Immature natural killer cell (primary cell): ENCODE data around the gene IFT57. TPM values are rescaled to one million over a fixed set of nuclear protein-coding genes. Genes with fewer than 3 reads are reported as not detected.
A peak's percentile ranks its signal among the peaks of the same experiment; 100 is the strongest.
"Not testable (repeated sequence)": the region's sequence is repeated elsewhere in the genome, so short reads cannot be mapped to it uniquely, and the experiment has no call there.

Experiments used
- DNase-seq, 3 donors: peaks; one replicate each; pipeline ENCODE4 v3.0.0; 2022; ENCODE audit warnings: mixed read lengths in 1 of 3
- H3K27ac Mint-ChIP-seq, 6 donors: one replicate each; pipeline ENCODE4 v1.8.0; 2020; ENCODE audit warnings: mixed read lengths in 6 of 6, mild to moderate bottlenecking in 5 of 6, inconsistent platforms in 4 of 6, moderate library complexity in 3 of 6
- H3K27me3 Mint-ChIP-seq, 3 donors: one replicate each; pipeline ENCODE4 v1.8.0; 2020 to 2021; ENCODE audit warnings: low read depth in 3 of 3, mild to moderate bottlenecking in 3 of 3, mixed read lengths in 3 of 3, moderate library complexity in 3 of 3, inconsistent platforms in 1 of 3
- H3K36me3 Mint-ChIP-seq, 3 donors: one replicate each; pipeline ENCODE4 v1.8.0; 2020; ENCODE audit warnings: mixed read lengths in 3 of 3, inconsistent platforms in 2 of 3, mild to moderate bottlenecking in 2 of 3
- H3K4me1 Mint-ChIP-seq, 2 donors: one replicate each; pipeline ENCODE4 v1.8.0; 2020; ENCODE audit warnings: inconsistent platforms in 2 of 2, mild to moderate bottlenecking in 2 of 2, mixed read lengths in 2 of 2, moderate library complexity in 1 of 2
- H3K4me3 Mint-ChIP-seq, 5 donors: one replicate each; pipeline ENCODE4 v1.8.0; 2020; ENCODE audit warnings: mild to moderate bottlenecking in 5 of 5, mixed read lengths in 5 of 5, inconsistent platforms in 3 of 5, moderate library complexity in 3 of 5
- H3K9me3 Mint-ChIP-seq, 6 donors: one replicate each; pipeline ENCODE4 v1.8.0; 2020; ENCODE audit warnings: mild to moderate bottlenecking in 6 of 6, mixed read lengths in 6 of 6, inconsistent platforms in 4 of 6, moderate library complexity in 3 of 6
- polyA plus RNA-seq, 3 donors: library from polyadenylated mRNA; unstranded; fragments of 300-500 nt; fragmentation: Illumina TruSeq; gene quantifications; one replicate each; pipeline ENCODE4 v1.2.3, GENCODE V29; 2021

IFT57 gene
- 10 to 100 TPM; 10.8 to 28.9 (median 22.6) TPM for polyA plus RNA-seq

GRCh38 chr3:108221911-108222852 is at the start of gene IFT57:
Gene IFT57 (minus strand): TSS chr3:108222424. CDS start chr3:108222322, 102 bp downstream.
- H3K4me3 Mint-ChIP-seq, result peak within 1 kb of the TSS; percentile 95 to 99 (median 99)
- no peaks in the 10 kb centered on the region for H3K36me3 Mint-ChIP-seq
- H3K9me3 Mint-ChIP-seq, result no peaks in the 10 kb centered on the region
- peak within 1 kb of the TSS; percentile 98 to 100 (median 99) for H3K27ac Mint-ChIP-seq
- H3K4me1 Mint-ChIP-seq, result peaks cover 43 to 47% of the 10 kb centered on the region in 2 donors
- peak; percentile 97 to 98 (median 98) for DNase-seq
- H3K27me3 Mint-ChIP-seq, result peaks cover 8 to 15% (median 9%) of the 10 kb centered on the region in 3 donors

- Mint-ChIP-seq H3K4me1 (no peaks in the 10 kb centered on the region), H3K9me3 (no peaks in the 10 kb centered on the region), H3K27ac (no peak overlapping the region), H3K36me3 (peaks cover 0 to 6% (median 4%) of the 10 kb centered on the region in 3 donors), H3K27me3 (peaks cover 0 to 1% (median 0%) of the 10 kb centered on the region in 3 donors), H3K4me3 (no peak overlapping the region)
- DNase-seq, result no peak
These were observed 49.4 kb upstream of the IFT57 start for GRCh38 chr3:108271626-108272025.

DNA sequence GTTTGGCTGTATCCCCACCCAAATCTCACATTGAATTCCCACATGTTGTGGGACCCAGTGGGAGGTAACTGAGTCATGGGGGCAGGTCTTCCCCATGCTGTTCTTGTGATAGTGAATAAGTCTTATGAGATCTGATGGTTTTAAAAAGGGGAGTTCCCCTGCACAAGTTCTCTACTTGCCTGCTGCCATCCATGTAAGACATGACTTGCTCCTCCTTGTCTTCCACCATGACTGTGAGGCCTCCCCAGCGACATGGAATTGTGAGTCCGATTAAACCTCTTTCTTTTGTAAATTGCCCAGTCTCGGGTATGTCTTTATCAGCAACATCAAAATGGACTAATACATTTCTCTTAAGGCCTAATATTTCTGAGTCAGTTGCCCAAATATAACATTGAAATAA is 46.0 kb upstream of the IFT57 start:
- not testable (repeated sequence) for H3K9me3 Mint-ChIP-seq, H3K4me1 Mint-ChIP-seq, DNase-seq, H3K4me3 Mint-ChIP-seq, H3K27me3 Mint-ChIP-seq, H3K27ac Mint-ChIP-seq, H3K36me3 Mint-ChIP-seq

DNA sequence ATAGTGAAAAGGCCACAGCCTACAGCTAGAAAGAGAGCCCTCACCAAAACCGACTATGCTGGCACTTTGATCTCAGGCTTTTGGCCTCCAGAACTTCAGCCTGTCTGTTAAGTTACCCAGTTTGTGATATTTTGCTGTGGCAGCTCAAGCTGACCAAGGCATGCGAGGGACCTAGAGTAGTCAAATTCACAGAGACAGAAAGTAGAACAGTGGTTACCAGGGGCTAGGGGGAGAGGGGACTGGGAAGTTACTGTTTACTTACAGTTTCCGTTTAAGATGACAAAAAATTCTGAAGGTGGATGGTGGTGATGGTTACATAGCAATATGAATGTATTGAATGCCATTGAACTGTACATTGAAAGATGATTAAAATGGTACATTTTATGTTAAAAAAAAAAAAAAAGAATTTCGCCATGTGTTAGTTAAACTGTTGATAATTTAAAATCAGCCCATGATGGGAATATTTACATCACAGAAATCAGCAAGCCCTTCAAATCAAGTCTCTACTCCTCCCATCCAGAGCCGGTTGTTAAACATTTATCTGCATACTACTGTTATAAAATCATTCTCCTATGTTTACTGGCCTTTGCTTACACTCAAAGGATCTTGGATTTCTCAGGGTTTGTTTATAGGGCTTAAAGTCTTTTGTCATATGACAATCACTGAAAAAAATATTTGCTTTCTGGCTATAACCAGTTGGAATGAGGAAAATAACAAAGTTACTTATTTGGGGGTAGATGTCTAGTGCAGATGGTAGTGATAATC is 42.5 kb upstream of the IFT57 start:
- DNase-seq, H3K4me3 Mint-ChIP-seq: not testable (repeated sequence)

DNA sequence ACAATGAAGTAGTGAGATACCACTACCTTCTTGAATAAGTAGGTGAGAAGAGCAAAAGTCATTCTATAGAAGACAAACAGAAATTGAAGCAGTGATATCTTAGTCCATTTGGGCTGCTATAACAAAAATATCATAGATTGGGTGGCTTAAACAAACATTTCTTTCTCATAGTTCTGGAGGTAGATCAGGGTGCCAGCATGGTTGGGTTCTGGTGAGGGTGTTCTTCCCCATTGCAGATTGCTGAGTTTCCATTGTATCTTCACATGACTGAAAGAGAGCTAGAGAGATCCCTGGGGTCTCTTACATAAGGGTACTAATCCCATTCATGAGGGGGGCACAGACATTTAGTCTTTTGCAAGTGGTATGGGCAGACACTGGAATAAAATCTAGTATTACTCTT is 32.9 kb upstream of the IFT57 start:
- Mint-ChIP-seq H3K36me3 (no peaks in the 10 kb centered on the region), H3K27me3 (peaks cover 0 to 1% (median 0%) of the 10 kb centered on the region in 3 donors), H3K4me3 (no peak overlapping the region), H3K9me3 (peaks cover 0 to 2% (median 0%) of the 10 kb centered on the region in 6 donors), H3K27ac (no peak overlapping the region), H3K4me1 (no peaks in the 10 kb centered on the region)
- DNase-seq, result no peak

More for the DNA sequence above, 42.5 kb upstream of the IFT57 start:
- H3K9me3 Mint-ChIP-seq, H3K4me1 Mint-ChIP-seq, H3K36me3 Mint-ChIP-seq, H3K27me3 Mint-ChIP-seq: not testable (repeated sequence)
- peak overlapping the region in 2 of 6 donors; percentile 35 to 49 for H3K27ac Mint-ChIP-seq

DNA sequence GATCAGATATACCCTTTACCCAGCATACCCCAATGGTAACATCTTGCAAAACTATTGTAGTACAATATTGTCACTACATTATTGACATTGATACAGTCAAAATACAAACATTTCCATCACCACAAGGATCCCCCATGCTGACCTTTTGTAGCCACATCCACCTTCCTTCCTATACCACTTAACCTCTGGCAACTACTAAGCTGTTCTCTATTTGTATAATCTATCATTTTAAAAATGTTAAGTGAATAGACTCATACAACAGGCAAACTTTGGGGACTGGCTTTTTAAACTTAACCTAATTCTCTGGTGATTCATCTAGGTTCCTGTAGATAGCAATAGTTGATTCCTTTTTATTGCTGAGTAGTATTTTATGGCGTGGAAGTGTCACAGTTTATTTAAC is 29.6 kb upstream of the IFT57 start:
- Mint-ChIP-seq H3K36me3 (no peaks in the 10 kb centered on the region), H3K4me1 (no peaks in the 10 kb centered on the region), H3K27me3 (peaks cover 0 to 1% (median 0%) of the 10 kb centered on the region in 3 donors)

GRCh38 chr3:108251265-108251664 is 29.0 kb upstream of the IFT57 start:
- no peak overlapping the region for H3K4me3 Mint-ChIP-seq
- no peak for DNase-seq
- H3K27ac Mint-ChIP-seq, result no peak overlapping the region
- peaks cover 0 to 2% (median 0%) of the 10 kb centered on the region in 6 donors for H3K9me3 Mint-ChIP-seq
- no peaks in the 10 kb centered on the region for H3K4me1 Mint-ChIP-seq
- no peaks in the 10 kb centered on the region for H3K36me3 Mint-ChIP-seq
- peaks cover 0 to 1% (median 0%) of the 10 kb centered on the region in 3 donors for H3K27me3 Mint-ChIP-seq

More for the DNA sequence above, 29.6 kb upstream of the IFT57 start:
- Mint-ChIP-seq H3K9me3 (peaks cover 0 to 2% (median 0%) of the 10 kb centered on the region in 6 donors), H3K4me3 (no peak overlapping the region), H3K27ac (no peak overlapping the region)
- no peak for DNase-seq

- Mint-ChIP-seq H3K27ac (no peak overlapping the region), H3K4me1 (no peaks in the 10 kb centered on the region)
These were observed 28.4 kb upstream of the IFT57 start for GRCh38 chr3:108250626-108251025.

DNA sequence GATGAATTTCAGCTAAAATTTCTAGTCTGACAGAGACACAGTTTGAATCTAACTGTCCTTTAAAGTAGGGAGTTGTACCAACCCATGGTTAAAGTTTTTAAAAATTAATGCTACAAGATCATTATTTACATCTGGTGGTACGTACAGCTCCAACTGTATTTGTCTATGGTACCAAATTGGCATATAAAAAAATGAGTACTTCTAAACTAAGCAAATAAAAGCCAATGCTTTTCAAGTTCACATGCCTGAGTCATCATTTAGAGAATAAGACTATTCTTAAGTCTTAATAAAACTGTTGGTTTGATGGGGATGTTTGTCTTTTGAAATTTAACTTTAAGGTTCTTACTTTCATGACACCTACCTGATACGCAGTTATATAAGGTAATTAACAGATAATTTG is 21.0 kb upstream of the IFT57 start:
- H3K4me1 Mint-ChIP-seq, result no peaks in the 10 kb centered on the region
- no peaks in the 10 kb centered on the region for H3K36me3 Mint-ChIP-seq
- no peak overlapping the region for H3K4me3 Mint-ChIP-seq
- H3K27me3 Mint-ChIP-seq, result peaks cover 0 to 2% (median 2%) of the 10 kb centered on the region in 3 donors
- no peaks in the 10 kb centered on the region for H3K9me3 Mint-ChIP-seq
- DNase-seq, result no peak
- no peak overlapping the region for H3K27ac Mint-ChIP-seq

More at GRCh38 chr3:108250626-108251025, 28.4 kb upstream of the IFT57 start:
- no peaks in the 10 kb centered on the region for H3K36me3 Mint-ChIP-seq
- DNase-seq, result no peak
- no peak overlapping the region for H3K4me3 Mint-ChIP-seq
- H3K9me3 Mint-ChIP-seq, result peaks cover 0 to 2% (median 0%) of the 10 kb centered on the region in 6 donors
- H3K27me3 Mint-ChIP-seq, result peaks cover 0 to 1% (median 0%) of the 10 kb centered on the region in 3 donors

GRCh38 chr3:108242776-108243175 is 20.6 kb upstream of the IFT57 start:
- DNase-seq, result no peak
- Mint-ChIP-seq H3K4me1 (no peaks in the 10 kb centered on the region), H3K27me3 (peaks cover 0 to 2% (median 2%) of the 10 kb centered on the region in 3 donors), H3K9me3 (no peaks in the 10 kb centered on the region), H3K27ac (no peak overlapping the region), H3K4me3 (no peak overlapping the region), H3K36me3 (peaks cover 0 to 2% (median 0%) of the 10 kb centered on the region in 3 donors)

DNA sequence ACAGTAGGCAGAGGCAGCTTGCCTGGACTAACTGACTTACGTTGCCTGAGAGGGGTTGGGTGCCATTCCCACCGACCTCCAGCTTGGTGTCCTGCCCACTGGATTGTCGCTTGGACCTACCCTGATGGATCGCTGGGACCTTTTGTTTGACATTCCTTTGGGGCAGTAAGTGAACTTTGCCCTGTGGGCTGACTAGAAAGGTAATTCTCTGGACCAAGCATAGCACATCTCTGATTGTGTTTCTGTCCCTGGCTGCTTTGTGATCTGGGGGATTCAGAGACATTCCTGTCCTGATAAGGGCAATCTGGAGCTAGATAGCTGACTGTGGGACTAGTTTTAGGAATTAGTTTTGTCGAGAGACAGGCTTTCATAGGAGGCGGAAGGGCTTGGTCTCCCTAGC is 19.5 kb upstream of the IFT57 start:
- Mint-ChIP-seq H3K4me3 (no peak overlapping the region), H3K4me1 (no peaks in the 10 kb centered on the region), H3K27me3 (peaks cover 0 to 2% (median 2%) of the 10 kb centered on the region in 3 donors), H3K9me3 (no peaks in the 10 kb centered on the region), H3K27ac (no peak overlapping the region), H3K36me3 (peaks cover 0 to 4% (median 0%) of the 10 kb centered on the region in 3 donors)
- DNase-seq, result no peak

- Mint-ChIP-seq H3K4me3 (no peak overlapping the region), H3K4me1 (no peaks in the 10 kb centered on the region), H3K27ac (no peak overlapping the region)
These were observed 18.9 kb upstream of the IFT57 start for GRCh38 chr3:108241146-108241545.

DNA sequence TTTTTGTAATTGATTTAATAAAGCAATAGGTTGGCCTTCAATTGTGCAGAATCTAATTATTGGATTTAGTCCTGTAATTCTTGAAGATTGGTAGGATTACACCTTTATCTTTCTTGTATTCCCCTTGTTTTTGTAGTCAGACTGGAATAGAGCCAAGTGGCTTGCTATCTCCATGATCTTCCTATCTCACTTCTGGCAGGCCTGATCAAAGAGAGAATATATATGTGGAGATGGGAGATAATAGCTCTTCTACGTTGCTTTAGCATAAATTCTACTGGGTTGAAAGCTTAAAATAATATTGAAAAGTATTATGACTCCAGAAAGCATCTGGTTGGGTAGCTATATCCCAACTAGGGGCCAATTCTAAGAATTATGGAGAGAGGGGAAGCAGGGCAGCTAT is 16.9 kb upstream of the IFT57 start:
- Mint-ChIP-seq H3K36me3 (peaks cover 0 to 4% (median 0%) of the 10 kb centered on the region in 3 donors), H3K4me3 (no peak overlapping the region), H3K9me3 (no peaks in the 10 kb centered on the region), H3K4me1 (no peaks in the 10 kb centered on the region), H3K27ac (no peak overlapping the region), H3K27me3 (peaks cover 0 to 2% (median 0%) of the 10 kb centered on the region in 3 donors)
- DNase-seq, result no peak

More at GRCh38 chr3:108241146-108241545, 18.9 kb upstream of the IFT57 start:
- peaks cover 0 to 2% (median 2%) of the 10 kb centered on the region in 3 donors for H3K27me3 Mint-ChIP-seq
- H3K36me3 Mint-ChIP-seq, result peaks cover 0 to 4% (median 0%) of the 10 kb centered on the region in 3 donors
- H3K9me3 Mint-ChIP-seq, result no peaks in the 10 kb centered on the region
- no peak for DNase-seq

DNA sequence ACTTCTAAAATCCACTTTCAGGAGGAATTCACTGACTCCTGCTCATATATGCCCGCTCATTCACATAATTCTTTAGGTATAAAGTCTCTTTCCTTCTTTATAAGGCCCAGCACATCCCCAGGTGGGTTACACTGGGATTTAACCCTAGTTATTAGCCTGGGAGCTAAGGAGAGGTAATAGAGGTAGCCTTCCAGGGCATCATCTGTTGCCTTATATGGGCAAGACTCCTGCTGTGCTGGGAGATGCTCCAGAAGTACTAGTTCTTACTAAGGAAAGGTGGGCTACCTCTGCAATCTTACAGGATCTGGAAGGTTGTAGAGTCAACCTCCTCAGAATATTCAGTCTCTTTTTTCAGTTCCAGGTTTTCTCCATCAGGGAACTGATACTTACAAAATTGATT is 13.1 kb upstream of the IFT57 start:
- Mint-ChIP-seq H3K27ac (no peak overlapping the region), H3K4me1 (no peaks in the 10 kb centered on the region), H3K9me3 (no peaks in the 10 kb centered on the region), H3K4me3 (no peak overlapping the region), H3K36me3 (peaks cover 0 to 4% (median 0%) of the 10 kb centered on the region in 3 donors), H3K27me3 (no peaks in the 10 kb centered on the region)
- no peak for DNase-seq
